GM13977 (cell line): ENCODE data around the gene HDAC11.

Experiments
- DNase-seq: peaks from one replicate; pipeline ENCODE4 v3.0.0; 2012; ENCODE audit warnings: low spot score
- in situ Hi-C: fragments of 300-500 bp; cut with MboI; formaldehyde crosslinking; loops from one replicate; pipeline ENCODE4 v1.12.0; 2022; ENCODE audit warnings: low sequenced_read_pairs, low pct_unique_long_range_greater_than_20kb, mixed read lengths, inconsistent platforms; ENCODE audit not compliant: unreplicated experiment
- TF ChIP-seq, protein P1 (sequence below): IDR thresholded peaks from 2 replicates; pipeline ENCODE4 v1.5.1; 2012; ENCODE audit warnings: mild to moderate bottlenecking, control low read depth; ENCODE audit not compliant: insufficient read depth; ENCODE audit errors: extremely low read depth, missing control alignments

The HDAC11 gene

DNA sequence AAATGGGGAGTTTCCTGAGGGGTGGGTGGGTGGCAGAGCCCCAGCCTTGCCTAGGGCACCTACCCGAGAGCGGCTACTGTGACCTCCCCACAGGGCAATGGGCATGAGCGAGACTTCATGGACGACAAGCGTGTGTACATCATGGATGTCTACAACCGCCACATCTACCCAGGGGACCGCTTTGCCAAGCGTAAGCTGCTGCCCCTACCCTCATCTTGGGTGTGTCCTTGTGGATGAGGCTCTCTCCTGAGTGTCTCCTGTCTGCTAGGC is 22.6 kb downstream of the HDAC11 start:
- DNase-seq = no peak
- TF ChIP-seq, protein P1, sequence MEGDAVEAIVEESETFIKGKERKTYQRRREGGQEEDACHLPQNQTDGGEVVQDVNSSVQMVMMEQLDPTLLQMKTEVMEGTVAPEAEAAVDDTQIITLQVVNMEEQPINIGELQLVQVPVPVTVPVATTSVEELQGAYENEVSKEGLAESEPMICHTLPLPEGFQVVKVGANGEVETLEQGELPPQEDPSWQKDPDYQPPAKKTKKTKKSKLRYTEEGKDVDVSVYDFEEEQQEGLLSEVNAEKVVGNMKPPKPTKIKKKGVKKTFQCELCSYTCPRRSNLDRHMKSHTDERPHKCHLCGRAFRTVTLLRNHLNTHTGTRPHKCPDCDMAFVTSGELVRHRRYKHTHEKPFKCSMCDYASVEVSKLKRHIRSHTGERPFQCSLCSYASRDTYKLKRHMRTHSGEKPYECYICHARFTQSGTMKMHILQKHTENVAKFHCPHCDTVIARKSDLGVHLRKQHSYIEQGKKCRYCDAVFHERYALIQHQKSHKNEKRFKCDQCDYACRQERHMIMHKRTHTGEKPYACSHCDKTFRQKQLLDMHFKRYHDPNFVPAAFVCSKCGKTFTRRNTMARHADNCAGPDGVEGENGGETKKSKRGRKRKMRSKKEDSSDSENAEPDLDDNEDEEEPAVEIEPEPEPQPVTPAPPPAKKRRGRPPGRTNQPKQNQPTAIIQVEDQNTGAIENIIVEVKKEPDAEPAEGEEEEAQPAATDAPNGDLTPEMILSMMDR = no peak
- in situ Hi-C loops = no loop called here

DNA sequence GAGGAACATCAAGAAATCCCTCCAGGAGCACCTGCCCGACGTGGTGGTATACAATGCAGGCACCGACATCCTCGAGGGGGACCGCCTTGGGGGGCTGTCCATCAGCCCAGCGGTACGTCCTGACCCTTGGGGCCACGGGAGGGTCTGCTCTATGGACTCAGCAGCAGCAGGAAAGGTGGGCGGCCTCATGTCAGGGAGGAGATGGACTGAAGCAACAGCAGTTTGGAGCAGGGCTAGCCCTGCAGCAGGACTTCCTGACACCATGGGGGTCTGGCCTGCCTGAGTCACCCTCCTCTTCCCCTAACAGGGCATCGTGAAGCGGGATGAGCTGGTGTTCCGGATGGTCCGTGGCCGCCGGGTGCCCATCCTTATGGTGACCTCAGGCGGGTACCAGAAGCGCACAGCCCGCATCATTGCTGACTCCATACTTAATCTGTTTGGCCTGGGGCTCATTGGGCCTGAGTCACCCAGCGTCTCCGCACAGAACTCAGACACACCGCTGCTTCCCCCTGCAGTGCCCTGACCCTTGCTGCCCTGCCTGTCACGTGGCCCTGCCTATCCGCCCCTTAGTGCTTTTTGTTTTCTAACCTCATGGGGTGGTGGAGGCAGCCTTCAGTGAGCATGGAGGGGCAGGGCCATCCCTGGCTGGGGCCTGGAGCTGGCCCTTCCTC is 24.2 kb downstream of the HDAC11 start:
- DNase-seq = no peak
- TF ChIP-seq, protein P1 = no peak
- in situ Hi-C loops = no loop called here

GRCh38 chr3:13505147-13506130 is 25.3 kb downstream of the HDAC11 start:
- TF ChIP-seq, protein P1 = no peak
- in situ Hi-C loops = no loop called here
- no peak for DNase-seq

GRCh38 chr3:13506239-13506638 is 26.1 kb downstream of the HDAC11 start:
- TF ChIP-seq, protein P1 = no peak
- DNase-seq = no peak
- in situ Hi-C loops = no loop called here

- DNase-seq = no peak
- TF ChIP-seq, protein P1 = no peak
- in situ Hi-C loops = no loop called here
Measured at GRCh38 chr3:13506680-13507079, 26.6 kb downstream of the HDAC11 start.

GRCh38 chr3:13507247-13507569 is 27.1 kb downstream of the HDAC11 start:
- TF ChIP-seq, protein P1 = no peak
- no peak for DNase-seq
- in situ Hi-C loops = no loop called here
